NCI-H128 (cell line): ENCODE data around the gene SCN9A.
"Not testable (repeated sequence)": the region's sequence is repeated elsewhere in the genome, so short reads cannot be mapped to it uniquely, and the experiment has no call there.

Experiments
- DNase-seq: peaks from one replicate; lab custom pipeline; 2025; ENCODE audit not compliant: unreplicated experiment; lab: John Stamatoyannopoulos, UW

Gene SCN9A

DNA sequence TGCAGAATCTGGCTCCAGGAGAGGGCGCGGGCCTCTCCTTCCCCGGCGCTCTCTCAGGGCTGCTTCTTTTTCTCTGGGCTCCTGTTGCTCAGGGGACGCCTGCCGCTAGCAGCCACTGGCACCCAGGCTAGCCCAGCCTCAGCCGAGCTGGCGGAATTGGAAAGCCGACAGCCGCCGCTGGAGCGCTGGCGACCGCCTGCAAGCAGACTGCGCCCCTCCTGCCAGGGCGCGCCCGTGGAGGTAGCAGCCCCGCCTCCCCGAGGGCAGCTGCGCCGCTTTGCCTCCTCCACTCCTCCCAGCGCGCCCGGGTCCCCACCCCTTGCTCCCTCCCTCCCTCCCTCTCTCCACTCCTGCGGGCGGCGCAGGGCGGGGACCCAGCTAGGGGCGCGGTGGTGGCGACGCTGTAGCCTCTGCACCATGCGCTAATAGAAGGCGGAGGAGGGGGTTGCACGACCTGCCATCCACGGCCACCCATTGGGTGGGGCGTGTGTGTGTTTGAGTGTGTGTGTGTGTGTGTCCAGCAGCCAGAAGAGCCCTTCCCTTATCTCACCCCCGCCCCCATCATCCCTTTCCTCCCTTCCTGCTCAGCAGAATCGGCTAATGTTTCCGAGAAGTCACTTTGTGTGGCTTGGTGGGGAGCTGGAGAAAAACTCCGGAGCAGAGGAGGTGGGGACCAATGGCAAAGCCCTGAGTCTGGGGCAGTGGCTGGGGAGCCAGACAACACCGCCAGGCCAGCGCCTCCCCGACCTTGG is at the start of gene SCN9A:
SCN9A (minus strand) TSS at position 209 of the 752 bp plus-strand sequence. CDS start 64,188 bp downstream, outside the sequence.
- peak; percentile 61 for DNase-seq

DNA sequence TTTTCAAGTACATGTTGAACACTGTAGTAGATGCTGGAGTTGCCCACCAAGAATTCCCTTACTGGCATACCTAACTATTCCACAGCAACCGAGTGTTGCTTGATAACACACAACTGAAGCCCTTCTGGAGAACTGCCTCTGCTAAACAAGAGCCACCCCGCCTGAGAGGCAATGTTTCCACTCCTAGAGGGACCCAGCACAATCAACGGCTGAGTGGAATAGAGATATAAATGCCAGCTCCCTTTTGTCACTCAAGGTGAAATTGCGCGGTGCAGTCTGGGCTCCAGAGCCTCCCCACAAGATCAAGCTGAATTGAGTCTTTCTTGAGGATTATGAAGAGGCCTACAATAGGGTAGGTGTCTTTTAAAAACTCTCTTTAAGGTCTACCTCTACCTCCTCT is 49.1 kb upstream of the SCN9A start:
- DNase-seq = no peak

DNA sequence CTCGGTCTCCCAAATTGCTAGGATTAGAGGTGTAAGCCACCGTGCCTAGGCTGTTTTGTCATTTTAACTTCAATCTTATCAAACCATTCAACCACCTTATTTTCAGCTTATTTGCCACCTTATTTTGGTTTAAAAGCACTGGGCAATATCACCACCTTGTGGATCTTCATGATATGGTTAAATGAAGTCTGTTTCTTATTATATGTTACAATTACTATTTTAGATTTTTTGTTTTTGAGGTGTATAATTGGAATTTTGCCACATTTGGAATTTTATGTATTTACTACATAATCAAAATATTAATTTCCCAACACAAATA is 43.8 kb upstream of the SCN9A start:
- no peak for DNase-seq

DNA sequence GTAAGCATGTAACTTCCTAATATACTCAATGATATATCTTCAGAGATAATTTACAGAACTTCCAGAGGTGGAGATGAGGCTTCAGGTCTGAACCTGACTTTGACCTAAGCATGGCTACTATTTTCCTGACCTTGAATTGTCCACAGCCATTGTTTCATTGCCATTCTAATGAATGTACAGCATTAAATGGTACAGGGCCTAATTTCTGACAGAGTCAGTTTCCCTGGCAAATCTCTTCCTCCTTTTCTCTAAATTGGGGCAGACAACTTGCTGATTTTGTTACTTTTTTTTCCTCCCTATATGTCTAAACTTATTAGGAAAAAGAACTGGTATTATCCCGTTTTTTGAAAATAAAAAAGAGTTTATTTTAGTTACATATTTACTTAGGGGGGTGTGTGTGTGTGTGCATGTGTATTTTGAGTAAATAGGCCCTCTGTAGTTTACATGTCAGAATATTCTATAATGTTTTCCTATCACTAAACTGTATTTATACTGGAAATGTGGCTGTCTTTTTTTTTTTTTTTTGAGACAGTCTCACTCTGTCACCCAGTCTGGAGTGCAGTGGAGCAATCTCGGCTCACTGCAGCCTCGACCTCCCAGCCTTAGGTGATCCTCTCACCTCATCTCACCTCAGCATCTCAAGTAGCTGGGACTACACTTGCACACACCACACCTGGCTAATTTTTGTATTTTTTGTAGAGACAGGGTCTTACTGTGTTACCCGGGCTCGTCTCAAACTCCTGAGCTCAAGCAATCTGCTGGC is 43.3 kb upstream of the SCN9A start:
- no peak for DNase-seq

DNA sequence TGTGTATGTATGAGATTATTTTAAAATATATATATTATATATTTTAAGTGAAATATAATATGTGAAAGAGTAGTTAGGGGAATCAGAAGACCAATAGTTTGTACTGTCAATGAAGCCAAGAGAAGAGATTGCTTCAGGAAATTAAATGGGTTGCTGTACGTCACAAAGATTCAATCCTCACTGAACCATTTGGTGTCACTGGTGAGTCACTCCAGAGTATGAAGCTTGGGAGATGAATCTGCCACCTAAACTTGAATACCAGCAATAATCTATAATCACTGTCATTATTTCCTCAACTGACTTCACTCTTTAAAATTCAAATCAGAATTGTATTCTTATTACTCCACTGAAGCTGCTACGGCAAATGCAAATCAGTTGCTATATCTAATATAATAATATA is 41.9 kb upstream of the SCN9A start:
- no peak for DNase-seq

DNA sequence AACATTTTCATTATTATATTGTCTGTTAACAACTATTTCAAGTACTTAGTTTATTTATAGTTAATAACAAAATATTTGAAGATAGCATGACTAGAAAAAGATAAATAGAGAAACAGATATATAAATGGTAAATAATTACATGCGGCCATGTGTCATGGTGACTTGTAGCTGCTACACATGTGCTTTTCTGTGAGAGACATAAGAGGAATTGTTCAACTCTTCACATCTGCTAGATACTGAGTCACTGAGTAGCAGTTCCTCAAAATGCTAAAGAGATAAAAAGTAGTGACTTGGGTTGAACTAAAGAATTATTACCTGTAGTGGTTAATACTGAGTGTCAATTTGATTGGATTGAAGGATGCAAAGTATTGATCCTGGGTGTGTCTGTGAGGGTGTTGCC is 37.5 kb upstream of the SCN9A start:
- no peak for DNase-seq

DNA sequence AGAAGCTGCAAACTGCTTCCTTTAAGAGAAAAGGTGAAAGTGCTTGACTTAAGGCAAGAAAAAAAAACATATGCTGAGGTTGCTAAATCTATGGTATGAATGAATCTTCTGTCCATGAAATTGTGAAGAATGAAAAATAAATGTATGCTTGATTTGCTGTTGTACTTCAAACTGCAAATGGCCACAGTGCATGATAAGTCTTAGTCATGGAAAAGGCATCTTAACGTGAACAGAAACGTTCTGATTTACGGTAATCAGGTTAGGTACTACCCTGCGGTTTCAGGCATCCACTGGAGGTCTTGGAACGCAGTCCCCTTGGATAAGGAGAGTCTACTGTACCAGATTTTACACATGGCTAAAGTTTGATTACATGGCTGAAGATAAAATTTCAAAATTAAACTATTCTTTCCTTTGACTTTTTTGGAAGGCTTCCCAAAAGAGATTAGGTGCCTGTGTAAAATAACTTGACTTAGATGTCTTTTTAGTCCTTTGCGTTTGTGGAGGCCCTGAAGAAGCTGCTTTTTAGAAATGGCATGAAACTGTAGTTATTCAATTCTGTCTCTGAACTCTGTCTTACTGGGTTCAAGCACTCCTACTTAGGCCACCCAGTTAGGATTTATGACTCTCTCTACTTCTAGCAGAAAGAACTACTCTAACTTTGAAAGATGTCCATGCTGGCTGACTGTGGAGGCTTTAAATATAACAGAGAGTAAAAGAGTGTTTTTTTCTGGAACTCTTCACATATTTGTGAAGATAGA is 35.9 kb upstream of the SCN9A start:
- DNase-seq = no peak

DNA sequence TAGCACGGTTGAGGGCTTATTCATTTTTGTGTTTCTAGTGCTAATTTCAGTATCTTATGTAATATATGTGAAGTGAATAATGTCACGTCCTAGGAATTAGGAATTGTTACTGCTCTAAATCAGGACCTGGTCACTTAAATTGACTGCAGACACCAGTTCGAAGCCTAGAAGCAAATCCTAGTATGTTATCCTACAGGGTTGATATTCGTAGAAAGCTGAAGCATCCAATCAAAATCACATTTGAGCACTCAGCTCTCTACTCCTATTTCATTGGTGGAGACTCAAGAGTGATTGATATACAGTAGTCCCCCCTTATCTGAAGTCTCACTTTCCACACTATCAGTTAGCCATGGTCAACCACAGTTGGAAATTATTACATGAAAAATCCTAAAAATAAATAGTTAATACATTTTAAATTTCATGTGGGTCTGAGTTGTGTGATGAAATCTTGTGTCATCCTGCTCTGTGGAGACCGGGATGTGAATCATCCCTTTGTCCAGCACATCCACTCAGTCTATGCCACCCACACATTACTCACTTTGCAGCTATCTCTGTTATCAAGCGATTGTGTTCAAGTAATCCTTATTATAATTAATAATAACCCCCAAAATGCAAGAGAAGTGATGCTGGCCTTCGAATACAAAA is 35.2 kb upstream of the SCN9A start:
- DNase-seq = no peak

DNA sequence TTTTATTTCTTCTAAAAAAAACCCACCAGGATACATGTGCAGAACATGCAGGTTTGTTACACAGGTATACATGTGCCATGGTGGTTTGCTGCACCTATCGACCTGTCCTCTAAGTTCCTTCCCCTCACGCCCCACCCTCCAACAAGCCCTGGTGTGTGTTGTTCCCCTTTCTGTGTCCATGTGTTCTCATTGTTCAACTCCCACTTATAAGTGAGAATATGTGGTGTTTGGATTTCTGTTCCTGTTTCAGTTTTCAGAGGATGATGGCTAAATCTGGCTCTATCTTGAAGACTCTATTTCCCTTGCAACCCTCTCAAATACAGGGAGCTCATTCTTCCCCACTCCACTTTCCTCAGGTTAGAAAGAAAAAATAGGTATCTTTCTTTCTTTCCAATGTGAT is 32.0 kb upstream of the SCN9A start:
- not testable (repeated sequence) for DNase-seq

DNA sequence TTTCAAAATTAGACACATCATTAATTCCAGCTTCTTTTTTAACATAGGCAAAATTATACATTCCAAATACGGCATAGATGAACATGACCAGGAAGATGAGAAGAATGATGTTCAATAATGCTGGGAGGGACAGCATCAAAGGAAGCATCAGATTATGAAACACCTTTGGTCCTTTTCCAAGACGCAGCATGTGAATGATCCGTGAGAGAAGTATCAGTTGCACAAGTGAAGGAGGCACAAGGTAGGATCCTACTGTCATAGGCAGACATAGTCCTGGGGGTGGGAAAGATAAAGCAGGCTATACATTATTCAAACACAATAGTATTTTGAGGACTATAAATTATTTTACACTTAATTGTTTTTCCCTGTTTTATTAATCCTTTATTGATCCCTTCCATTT is 30.6 kb upstream of the SCN9A start:
- no peak for DNase-seq

DNA sequence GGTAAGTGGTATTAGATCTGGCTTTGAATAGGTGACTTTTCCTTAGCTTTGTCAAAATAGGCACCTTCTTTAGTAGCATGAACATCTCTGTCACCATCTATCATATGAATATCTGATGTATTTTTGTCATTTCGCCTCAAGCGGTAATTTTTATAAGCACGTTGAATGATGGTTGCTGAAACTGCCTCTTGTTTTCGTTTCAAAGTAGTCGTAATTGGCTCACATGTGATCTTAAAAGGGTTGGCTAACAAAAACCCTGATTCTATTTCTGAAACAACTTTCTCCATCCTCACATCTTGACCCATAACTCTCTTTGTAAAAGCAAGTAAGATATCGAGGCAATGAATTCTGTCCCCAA is 29.8 kb upstream of the SCN9A start:
- DNase-seq = no peak

DNA sequence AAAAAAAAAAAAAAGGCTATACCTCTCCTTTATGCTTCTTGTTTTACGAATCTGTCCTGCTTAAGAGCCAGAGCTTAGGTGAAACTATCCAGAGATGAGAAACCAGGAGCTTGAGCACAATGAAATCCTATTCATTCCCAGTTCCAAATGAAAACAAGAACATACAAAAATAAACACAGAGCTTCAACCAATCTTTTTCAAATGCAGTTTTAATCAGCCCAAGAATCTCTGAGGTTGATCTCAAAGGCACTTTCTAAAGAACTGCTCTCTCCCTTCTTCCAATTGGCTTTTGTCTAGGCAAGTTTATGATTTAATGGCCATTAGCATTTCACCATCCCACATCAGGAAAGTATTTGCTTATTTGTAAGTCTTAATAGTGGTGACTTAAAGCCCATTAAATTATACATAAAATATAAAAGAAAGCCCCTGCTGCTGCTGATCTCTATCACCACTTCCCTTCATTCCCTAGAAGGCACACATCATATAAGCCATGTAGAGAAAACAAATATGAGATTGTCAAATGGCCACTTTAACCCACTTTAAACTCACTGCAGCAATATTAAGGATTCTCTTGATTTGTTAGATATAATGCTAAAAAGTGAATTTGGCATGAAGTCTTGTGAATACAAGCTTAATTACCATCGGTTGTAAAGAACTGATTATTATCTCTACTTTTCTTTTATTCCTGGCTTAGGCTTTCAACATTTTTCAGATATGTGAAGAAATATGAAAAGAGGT is 29.3 kb upstream of the SCN9A start:
- DNase-seq = no peak

DNA sequence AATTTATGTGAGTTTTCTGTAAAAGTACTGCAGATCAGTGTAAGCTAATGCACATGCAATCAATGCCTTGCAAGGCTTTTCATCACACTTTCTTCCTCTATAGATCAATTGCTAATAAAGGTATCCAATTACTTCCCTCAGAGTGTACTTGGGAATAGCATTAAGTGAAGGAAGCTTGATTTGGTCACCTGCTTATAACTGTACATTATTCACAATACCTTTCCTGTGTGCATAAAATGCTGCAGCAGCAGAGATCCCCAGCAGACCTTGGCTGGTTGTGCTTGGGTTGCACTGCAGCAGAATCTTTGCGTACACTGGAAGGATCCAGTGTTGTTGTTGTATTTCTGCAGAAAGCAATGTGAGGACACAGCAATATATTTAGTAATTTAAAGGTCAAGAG is 18.5 kb upstream of the SCN9A start:
- no peak for DNase-seq

DNA sequence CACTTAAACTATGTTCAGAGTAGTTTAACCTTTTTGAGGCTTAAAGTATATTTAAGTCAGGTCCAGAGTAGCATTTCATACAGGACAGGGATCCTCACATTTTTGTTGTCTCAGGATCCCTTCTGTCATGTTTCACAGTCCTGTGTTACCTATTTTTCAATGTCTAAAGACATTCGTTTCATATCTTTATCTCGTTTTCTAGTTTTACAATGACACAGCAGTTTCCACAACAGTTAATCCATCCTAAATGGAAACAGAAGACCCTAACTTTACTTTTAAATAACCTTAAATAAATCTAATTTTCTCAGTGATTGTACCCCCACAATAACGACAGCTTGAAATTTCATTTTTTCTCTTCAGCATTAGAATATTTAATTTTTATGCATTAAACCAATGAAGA is 17.3 kb upstream of the SCN9A start:
- no peak for DNase-seq

DNA sequence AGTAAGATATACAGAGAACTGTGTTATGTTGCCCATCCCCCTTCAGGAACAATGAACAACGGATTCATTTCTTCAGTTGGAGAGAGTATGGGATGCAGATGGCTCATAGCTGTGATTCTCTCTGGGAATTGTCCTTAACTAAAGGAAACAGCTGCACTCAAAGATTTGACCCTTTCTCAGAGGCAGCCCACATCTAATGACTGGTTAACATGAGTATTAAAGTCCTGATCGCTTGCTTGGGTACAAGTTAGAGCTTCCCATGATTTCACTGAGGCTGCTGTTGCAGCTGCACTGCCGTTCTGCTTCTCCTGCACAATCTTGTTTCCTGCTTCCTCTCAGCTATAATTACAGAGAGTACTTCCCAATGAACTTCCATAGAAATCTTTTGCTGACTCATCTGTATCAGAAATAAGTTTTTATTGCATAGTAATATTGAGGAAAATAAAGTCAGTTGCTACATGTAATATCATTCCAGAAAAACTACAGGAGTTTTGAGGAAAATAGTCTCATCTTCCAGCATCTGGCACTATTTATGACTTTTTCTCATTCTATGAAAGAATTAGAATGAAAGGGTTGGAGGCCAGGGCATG is 12.8 kb upstream of the SCN9A start:
- no peak for DNase-seq

DNA sequence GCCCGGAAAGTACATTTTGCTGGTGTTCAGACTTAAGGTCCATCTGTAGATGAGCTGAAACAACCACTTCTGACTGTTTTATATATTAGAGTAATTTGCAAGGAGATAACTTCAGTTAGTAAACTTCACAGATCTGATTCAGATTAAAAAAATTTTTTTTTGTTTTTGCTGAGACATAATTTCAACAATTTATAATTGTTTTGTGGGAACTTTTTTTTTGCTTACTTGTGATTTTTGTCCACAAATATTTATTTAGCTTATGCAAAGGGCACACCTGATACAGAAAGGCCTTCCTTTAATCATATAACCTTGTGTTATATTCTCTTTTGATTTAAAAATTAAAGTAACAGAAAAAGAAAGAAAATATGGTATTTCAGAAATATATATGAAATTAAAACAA is 9.6 kb upstream of the SCN9A start:
- DNase-seq = no peak

DNA sequence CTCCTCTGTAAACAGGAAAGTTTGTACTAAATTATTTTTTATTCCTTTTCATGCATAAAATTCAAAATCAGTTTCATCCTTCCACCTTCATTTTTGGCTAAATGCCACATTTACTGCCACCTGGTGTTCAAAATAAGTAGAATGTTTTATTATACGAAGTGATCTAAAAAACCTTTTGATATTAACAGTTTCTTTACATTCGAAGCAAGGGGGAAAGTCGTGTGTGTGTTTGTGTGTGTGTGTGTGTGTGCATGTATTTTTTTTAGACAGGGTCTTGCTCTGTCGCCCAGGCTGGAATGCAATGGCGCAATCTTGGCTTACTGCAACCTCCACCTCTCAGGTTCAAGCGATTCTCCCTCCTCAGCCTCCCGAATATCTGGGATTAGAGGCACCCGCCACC is 9.0 kb upstream of the SCN9A start:
- no peak for DNase-seq

DNA sequence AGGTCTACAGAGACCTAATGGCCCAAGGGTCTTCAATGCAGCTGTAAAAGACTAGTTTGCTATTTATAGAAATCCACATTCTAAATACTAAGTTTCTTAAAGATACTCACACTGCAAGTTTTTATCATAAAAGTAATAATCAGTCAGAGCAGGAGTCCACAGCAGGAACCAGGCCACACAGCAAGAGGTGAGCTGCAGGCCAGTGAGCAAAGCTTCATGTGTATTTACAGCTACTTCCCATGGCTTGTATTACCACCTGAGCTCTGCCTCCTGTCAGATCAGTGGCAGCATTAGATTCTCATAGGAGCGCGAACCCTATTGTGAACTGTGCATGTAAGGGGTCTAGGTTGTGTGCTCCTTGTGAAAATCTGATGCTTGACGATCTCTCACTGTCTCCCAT is 6.7 kb upstream of the SCN9A start:
- no peak for DNase-seq

DNA sequence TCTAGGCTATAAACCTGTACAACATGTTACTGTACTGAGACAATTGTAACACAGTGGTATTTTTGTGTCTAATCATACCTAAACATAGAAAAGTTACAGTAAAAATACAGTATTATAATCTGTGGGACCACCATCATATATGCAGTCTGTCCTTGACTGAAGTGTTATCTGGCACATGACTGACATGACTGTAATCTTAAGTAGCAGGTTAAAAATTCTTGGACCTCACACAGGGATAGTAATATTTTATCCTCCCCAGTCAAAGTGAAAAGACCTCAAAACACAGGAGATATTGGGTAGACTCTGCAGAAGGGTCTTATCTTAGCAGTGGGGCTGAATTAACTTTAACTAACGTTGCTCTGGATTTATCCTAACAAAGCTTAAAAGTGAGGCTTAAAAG is 4.9 kb upstream of the SCN9A start:
- DNase-seq = no peak

DNA sequence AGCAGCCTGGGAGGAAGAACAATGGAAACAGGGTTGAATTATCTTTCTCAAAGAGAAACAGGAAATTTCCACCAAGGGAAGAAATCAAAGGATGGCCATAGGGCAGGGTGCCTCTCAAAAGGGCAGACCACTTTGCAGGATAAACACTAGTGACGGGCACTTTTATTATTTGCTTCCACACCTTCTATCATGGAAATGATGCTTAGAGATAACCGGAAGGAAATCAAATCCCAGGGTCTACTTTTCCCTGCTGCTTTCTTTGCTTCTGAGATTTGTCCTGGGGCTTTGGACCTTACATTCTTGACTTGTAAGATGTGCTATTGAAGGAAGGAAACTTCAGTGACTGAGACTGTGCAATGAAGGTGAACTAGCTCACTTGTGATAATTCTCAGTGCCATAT is 1.1 kb upstream of the SCN9A start:
- no peak for DNase-seq

DNA sequence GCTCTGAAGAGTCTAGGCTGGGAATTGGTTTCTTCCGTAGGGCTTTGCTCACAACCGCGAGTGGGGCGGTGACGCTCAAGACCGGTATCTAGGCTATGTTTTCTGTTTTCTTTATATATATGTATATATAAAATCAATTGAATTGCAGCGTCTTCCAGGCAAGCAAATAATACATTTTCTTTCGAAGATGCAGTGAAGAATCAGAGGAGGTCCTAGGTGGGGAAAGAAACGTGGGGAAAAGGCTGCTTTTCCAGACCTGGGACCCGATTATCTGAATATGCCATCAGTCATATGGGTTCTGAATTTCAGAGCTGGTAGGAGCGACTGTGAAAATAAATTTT is 714 bp upstream of the SCN9A start:
- DNase-seq = no peak
